ENCODE data around the gene NDUFS7.
"Not testable (repeated sequence)": the region's sequence is repeated elsewhere in the genome, so short reads cannot be mapped to it uniquely, and the experiment has no call there.

DNA sequence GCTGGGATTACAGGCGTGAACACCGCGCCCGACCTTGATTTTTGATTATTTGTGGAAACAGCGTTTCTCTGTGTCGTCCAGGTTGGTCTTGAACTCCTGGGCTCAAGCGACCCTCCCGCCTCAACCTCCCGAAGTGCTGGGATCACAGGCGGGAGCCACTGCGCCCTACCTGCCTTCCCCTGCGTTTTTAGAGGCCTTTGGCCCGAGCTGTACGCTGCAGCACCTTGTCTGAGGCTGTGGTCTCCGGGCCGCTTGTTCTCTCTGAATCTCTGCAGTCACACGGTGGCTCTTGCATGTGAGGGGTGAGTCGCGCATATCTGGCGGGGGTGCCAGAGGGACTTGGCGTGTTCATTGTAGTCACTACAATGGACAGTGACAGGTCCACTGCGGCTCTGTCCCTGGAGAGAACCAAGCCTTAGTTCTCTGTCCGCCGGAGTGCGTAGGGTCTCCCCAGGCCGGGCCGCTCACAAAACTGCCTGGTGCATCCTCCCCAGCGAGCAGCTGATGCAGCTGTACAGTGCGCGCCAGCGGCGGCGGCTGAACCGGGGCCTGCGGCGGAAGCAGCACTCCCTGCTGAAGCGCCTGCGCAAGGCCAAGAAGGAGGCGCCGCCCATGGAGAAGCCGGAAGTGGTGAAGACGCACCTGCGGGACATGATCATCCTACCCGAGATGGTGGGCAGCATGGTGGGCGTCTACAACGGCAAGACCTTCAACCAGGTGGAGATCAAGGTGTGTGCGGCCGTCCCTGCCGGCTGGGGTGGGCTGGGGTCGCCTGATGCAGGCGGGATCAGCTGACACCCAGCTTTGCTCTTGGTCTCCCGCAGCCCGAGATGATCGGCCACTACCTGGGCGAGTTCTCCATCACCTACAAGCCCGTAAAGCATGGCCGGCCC, 56.1 kb downstream of the NDUFS7 start:
- TF ChIP-seq, protein P1, sequence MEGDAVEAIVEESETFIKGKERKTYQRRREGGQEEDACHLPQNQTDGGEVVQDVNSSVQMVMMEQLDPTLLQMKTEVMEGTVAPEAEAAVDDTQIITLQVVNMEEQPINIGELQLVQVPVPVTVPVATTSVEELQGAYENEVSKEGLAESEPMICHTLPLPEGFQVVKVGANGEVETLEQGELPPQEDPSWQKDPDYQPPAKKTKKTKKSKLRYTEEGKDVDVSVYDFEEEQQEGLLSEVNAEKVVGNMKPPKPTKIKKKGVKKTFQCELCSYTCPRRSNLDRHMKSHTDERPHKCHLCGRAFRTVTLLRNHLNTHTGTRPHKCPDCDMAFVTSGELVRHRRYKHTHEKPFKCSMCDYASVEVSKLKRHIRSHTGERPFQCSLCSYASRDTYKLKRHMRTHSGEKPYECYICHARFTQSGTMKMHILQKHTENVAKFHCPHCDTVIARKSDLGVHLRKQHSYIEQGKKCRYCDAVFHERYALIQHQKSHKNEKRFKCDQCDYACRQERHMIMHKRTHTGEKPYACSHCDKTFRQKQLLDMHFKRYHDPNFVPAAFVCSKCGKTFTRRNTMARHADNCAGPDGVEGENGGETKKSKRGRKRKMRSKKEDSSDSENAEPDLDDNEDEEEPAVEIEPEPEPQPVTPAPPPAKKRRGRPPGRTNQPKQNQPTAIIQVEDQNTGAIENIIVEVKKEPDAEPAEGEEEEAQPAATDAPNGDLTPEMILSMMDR (IDR thresholded peaks at IDR 0.05): not testable (repeated sequence)
- not testable (repeated sequence) for TF ChIP-seq POLR2A (IDR thresholded peaks at IDR 0.05)

Data from sigmoid colon (tissue), 3 donors.